Esophagus muscularis mucosa (tissue), 4 donors: ENCODE results near the gene NUP62. TPM values are rescaled to one million over a fixed set of nuclear protein-coding genes. Genes with fewer than 3 reads are reported as not detected.

Experiments
- DNase-seq: peaks from one replicate; pipeline ENCODE4 v3.0.0-alpha.2; 2017; ENCODE audit errors: extremely low spot score
- H3K27ac ChIP-seq, 4 donors: fragments of 200-600 bp; sonication (generic); replicated peaks in 1 of 4; 1 replicate in 3 of 4; 2 replicates in 1 of 4; pipeline ENCODE4 v1.5.1; 2016 to 2019; ENCODE audit warnings: mild to moderate bottlenecking in 1 of 4
- H3K27me3 ChIP-seq, 4 donors: fragments of 200-600 bp; sonication (generic); one replicate each; pipeline versions ENCODE4 v1.5.1 to v1.6.0; 2016 to 2019
- H3K36me3 ChIP-seq, 4 donors: fragments of 200-600 bp; sonication (generic); one replicate each; pipeline ENCODE4 v1.5.1; 2016 to 2019
- H3K4me1 ChIP-seq, 4 donors: fragments of 200-600 bp; sonication (generic); one replicate each; pipeline ENCODE4 v1.5.1; 2016 to 2019
- H3K4me3 ChIP-seq, 4 donors: fragments of 200-600 bp; sonication (generic); 1 replicate in 2 of 4; 2 replicates in 2 of 4; pipeline ENCODE4 v1.5.1; 2016 to 2019; ENCODE audit warnings: mild to moderate bottlenecking in 4 of 4, moderate library complexity in 1 of 4
- H3K9me3 ChIP-seq, 4 donors: fragments of 200-600 bp; sonication (generic); 1 replicate in 3 of 4; 2 replicates in 1 of 4; pipeline ENCODE4 v1.5.1; 2016 to 2019
- EP300 ChIP-seq: sonication (generic); formaldehyde crosslinking; IDR thresholded peaks from one replicate; pipeline ENCODE4 v1.6.1; 2017; ENCODE audit warnings: antibody characterized with exemption
- POLR2A ChIP-seq: fragments of 450-650 bp; IDR thresholded peaks from one replicate; pipeline ENCODE4 v1.6.1; 2017; ENCODE audit warnings: antibody characterized with exemption, moderate library complexity, mild to moderate bottlenecking, low read depth
- POLR2AphosphoS5 ChIP-seq, 2 donors: sonication (generic); formaldehyde crosslinking; IDR thresholded peaks; one replicate each; pipeline ENCODE4 v1.6.1; 2017; ENCODE audit warnings: antibody characterized with exemption in 2 of 2
- WGBS: methylation state at CpG from one replicate; pipeline ENCODE4 v1.1.5; 2018; 5-methylcytosine and 5-hydroxymethylcytosine counted together
- intact Hi-C: fragments of 100-400 bp; cut with DNase I; formaldehyde crosslinking; loops from one replicate; pipeline ENCODE4 v1.15.1; 2023
- total RNA-seq, 4 donors: library from RNA; depleted of rRNA; stranded (reverse); fragments of >200 nt; gene quantifications; one replicate each; pipeline versions ENCODE4 v1.1.0 to v1.2.1, GENCODE V29; 2016
- TF ChIP-seq, protein P1 (sequence below), 3 experiments: fragments of 200-600 bp in 2 of 3; fragments of 450-650 bp in 1 of 3; sonication (generic) in 2 of 3; IDR thresholded peaks; one replicate each; pipeline ENCODE4 v1.5.1; 2017 to 2019; ENCODE audit warnings: antibody characterized with exemption in 3 of 3, mild to moderate bottlenecking in 2 of 3, moderate library complexity in 1 of 3

The NUP62 gene
- total RNA-seq, 4 donors from 2014 or later: 27.0 to 44.3 (median 35.9) TPM

DNA sequence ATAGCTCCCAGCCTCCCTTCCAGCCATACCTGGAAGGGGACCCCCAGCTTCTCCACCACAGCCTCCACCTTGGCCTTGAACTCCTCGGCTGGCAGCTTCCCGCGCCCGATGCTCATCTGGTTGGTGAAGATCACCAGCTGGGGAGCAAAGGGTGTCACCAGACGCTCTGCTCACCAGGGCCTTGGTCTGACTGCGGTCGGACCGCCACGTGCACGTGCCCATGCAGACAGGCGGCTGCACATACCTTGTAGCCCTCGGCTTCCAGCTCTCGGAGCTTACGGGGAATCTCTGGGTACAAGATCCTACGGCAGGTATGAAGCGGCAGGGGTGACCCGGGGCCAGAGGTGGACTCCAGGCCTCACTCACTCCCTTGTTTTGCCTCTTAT is 65.4 kb downstream of the NUP62 start:
- intact Hi-C loops: no loop called here
- peaks cover 34 to 64% (median 55%) of the 10 kb centered on the region in 4 donors for H3K4me1 ChIP-seq
- DNase-seq: no peak
- no peaks in the 10 kb centered on the region for H3K9me3 ChIP-seq
- peaks cover 23 to 62% (median 59%) of the 10 kb centered on the region in 4 donors for H3K36me3 ChIP-seq
- H3K27ac ChIP-seq: no peak overlapping the region
- H3K4me3 ChIP-seq: no peak overlapping the region
- H3K27me3 ChIP-seq: no peaks in the 10 kb centered on the region
- 85% methylated on average over 5 of the region's 17 CpGs for WGBS
- TF ChIP-seq POLR2A: no peak
- TF ChIP-seq, protein P1, sequence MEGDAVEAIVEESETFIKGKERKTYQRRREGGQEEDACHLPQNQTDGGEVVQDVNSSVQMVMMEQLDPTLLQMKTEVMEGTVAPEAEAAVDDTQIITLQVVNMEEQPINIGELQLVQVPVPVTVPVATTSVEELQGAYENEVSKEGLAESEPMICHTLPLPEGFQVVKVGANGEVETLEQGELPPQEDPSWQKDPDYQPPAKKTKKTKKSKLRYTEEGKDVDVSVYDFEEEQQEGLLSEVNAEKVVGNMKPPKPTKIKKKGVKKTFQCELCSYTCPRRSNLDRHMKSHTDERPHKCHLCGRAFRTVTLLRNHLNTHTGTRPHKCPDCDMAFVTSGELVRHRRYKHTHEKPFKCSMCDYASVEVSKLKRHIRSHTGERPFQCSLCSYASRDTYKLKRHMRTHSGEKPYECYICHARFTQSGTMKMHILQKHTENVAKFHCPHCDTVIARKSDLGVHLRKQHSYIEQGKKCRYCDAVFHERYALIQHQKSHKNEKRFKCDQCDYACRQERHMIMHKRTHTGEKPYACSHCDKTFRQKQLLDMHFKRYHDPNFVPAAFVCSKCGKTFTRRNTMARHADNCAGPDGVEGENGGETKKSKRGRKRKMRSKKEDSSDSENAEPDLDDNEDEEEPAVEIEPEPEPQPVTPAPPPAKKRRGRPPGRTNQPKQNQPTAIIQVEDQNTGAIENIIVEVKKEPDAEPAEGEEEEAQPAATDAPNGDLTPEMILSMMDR (IDR thresholded peaks at IDR 0.05): no peak
- no peak for TF ChIP-seq POLR2AphosphoS5 (IDR thresholded peaks at IDR 0.05)
- TF ChIP-seq EP300: no peak

- Histone ChIP-seq H3K36me3 (peaks cover 28 to 67% (median 64%) of the 10 kb centered on the region in 4 donors), H3K27me3 (no peaks in the 10 kb centered on the region), H3K4me3 (no peak overlapping the region), H3K9me3 (no peaks in the 10 kb centered on the region), H3K27ac (no peak overlapping the region), H3K4me1 (peaks cover 29 to 59% (median 50%) of the 10 kb centered on the region in 4 donors)
- intact Hi-C loops: no loop called here
- no peak for DNase-seq
- TF ChIP-seq EP300 (no peak), POLR2AphosphoS5 (IDR thresholded peaks at IDR 0.05) (no peak), POLR2A (no peak)
- TF ChIP-seq, protein P1 (IDR thresholded peaks at IDR 0.05): no peak
- WGBS: 89% methylated on average over 24 of the region's 24 CpGs
Measured at GRCh38 chr19:49863254-49863934, 65.9 kb downstream of the NUP62 start.

DNA sequence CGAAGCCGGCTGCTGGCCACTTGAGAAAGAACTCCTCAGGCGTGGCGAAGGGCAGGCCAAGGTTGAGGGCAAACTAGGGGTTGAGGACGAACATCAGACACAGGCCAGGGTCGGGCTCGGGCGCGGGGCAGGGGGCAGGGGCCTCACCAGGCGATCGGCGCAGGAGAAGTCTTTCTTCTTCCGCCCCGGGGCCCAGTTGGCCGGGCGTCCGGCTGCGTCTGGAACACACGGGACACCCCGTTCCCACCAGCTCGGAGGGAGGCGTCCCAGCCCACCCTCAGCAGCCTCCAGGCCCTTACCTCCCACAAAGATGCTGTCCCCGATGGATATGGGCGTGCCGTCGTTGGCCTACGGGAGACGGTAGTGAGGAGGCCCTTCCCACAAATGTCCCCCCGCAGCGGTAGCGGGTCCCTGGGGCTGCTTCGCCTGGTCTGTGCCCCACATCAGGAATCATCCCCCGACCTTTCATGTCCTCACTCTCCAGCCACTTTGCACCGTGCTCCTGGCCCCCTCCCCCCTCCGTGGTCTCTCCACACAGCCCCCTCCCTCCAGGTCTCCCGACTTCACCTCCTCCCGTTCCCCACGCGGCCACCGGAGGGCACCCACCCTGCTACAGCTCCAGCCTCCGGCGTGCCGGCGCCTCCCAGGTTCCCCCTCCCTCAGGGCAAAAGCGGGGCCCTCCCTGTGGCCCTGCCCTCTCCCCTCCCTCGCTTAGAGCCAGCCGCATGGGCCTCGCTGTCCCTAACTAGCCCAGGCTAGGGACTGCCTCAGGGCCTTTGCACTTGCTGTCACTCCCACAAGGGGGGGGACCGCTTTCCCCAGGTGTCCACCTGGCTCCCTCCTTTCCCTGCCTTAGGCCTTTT is 66.7 kb downstream of the NUP62 start:
- peak overlapping the region in 1 of 4 donors; percentile 77 for H3K27ac ChIP-seq
- H3K9me3 ChIP-seq: no peaks in the 10 kb centered on the region
- no peak for DNase-seq
- H3K36me3 ChIP-seq: peaks cover 30 to 75% (median 72%) of the 10 kb centered on the region in 4 donors
- TF ChIP-seq, protein P1 (IDR thresholded peaks at IDR 0.05): peak in 1 of 3 experiments; percentile 9
- no peak for TF ChIP-seq EP300
- WGBS: 76% methylated on average over 38 of the region's 49 CpGs
- H3K4me1 ChIP-seq: peaks cover 22 to 51% (median 42%) of the 10 kb centered on the region in 4 donors
- no peak overlapping the region for H3K4me3 ChIP-seq
- no peaks in the 10 kb centered on the region for H3K27me3 ChIP-seq
- intact Hi-C loops: no loop called here

DNA sequence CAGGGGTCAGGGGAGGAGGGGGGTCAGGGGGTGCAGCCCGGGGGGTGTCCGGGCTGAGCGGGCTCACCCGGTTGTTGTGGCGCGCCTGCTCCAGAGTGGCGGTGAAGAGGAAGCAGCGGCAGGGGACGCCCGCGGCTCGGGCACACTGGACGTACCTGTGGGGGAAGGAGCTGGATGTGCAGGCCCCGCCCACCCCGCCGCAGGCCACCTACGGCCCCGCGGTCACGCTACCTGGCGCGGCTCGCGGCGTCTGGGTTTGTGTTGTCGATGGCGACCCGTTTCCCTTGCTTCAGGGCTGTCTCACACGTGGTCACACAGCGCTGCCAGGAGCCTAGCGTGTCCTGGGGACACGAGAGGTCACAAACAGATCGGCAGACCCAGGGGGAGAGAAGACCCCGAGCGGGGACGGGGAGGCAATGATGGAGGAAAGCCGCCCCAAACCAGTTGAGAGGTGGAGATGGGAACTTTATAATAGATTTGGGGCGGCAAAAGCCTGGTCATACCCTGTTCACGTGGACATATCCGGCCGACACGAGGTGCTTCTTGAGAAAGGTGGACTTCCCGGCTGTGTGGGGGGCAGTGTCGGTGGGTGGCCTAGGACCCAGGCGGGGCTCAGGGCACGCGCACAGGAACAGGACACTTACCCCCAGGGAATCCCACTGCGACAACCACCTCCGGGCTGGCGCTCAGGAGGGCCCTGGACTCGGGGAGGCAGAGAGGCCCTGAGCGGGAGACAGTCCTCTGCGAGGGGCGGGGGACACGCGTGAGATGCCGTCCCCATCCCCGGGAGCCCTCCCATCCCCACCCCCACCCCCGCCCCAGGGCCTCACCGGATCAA is 67.5 kb downstream of the NUP62 start:
- Histone ChIP-seq H3K27me3 (no peaks in the 10 kb centered on the region), H3K4me1 (peaks cover 21 to 47% (median 39%) of the 10 kb centered on the region in 4 donors), H3K9me3 (no peaks in the 10 kb centered on the region), H3K36me3 (peaks cover 30 to 83% (median 81%) of the 10 kb centered on the region in 4 donors), H3K4me3 (no peak overlapping the region), H3K27ac (peak overlapping the region; percentile 70 to 77 (median 74))
- no peak for DNase-seq
- 80% methylated on average over 27 of the region's 60 CpGs for WGBS
- intact Hi-C loops: no loop called here
- TF ChIP-seq POLR2A: no peak
- TF ChIP-seq POLR2AphosphoS5 (IDR thresholded peaks at IDR 0.05): no peak
